Choroid plexus epithelial cell (primary cell): Measurements from ENCODE around the gene FSTL1.
A peak's percentile ranks its signal among the peaks of the same experiment; 100 is the strongest.

Experiments
- DNase-seq: peaks from one replicate; pipeline ENCODE4 v3.0.0-alpha.2; 2010; ENCODE audit warnings: low read depth
- H3K4me3 ChIP-seq: 2 replicates; pipeline ENCODE4 v1.5.1; 2011; ENCODE audit warnings: low read depth, mild to moderate bottlenecking, control low read depth, low read length, moderate library complexity
- TF ChIP-seq, protein P1 (sequence below): conservative IDR thresholded peaks from 2 replicates; pipeline ENCODE4 v1.5.1; 2011; ENCODE audit warnings: low read depth, mild to moderate bottlenecking, control low read depth, inconsistent platforms, low read length, moderate library complexity

The FSTL1 gene

DNA sequence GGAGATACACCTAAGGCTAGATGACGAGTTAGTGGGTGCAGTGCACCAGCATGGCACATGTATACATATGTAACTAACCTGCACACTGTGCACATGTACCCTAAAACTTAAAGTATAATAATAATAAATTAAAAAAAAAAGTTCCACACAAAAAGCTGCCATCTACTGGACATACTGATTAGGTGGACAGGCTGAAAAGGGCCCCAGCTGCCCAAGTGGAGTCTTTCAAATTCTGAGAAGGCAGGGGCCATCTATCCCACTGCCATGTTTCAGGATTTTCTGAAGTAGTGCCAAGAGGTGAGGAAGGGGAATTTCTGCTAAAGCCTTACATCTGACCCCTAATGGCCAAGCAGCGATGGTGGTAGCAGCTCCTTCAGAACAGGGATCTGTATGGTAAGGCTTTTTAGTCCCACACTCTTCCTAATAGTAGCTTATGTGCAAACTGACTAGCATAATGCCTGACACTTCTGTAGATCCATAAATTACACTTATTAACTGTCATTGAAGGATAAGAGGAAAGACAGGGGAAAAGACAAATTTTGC, 7.7 kb downstream of the FSTL1 start:
- peak; percentile 48 for DNase-seq
- H3K4me3 ChIP-seq = no peak overlapping the region
- TF ChIP-seq, protein P1, sequence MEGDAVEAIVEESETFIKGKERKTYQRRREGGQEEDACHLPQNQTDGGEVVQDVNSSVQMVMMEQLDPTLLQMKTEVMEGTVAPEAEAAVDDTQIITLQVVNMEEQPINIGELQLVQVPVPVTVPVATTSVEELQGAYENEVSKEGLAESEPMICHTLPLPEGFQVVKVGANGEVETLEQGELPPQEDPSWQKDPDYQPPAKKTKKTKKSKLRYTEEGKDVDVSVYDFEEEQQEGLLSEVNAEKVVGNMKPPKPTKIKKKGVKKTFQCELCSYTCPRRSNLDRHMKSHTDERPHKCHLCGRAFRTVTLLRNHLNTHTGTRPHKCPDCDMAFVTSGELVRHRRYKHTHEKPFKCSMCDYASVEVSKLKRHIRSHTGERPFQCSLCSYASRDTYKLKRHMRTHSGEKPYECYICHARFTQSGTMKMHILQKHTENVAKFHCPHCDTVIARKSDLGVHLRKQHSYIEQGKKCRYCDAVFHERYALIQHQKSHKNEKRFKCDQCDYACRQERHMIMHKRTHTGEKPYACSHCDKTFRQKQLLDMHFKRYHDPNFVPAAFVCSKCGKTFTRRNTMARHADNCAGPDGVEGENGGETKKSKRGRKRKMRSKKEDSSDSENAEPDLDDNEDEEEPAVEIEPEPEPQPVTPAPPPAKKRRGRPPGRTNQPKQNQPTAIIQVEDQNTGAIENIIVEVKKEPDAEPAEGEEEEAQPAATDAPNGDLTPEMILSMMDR = peak; percentile 63

DNA sequence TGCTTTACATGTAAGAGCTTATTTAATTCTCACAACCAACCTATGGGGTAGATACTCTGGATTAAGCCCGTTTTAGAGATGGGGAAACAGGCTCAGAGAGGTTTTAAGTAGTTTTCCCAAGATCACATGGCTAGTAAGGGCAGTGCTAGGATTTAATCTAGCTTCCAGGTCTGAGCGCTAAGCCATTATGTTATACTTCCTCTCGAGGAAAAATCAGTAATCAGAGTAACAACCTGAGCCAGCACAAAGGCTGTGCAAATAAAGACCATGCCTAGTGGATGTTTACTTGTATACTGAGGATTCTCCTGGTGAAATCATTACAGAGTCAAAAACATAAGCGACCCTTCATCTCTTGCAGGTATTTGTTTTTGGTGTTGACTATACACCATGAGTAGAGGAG, 9.0 kb downstream of the FSTL1 start:
- TF ChIP-seq, protein P1 = no peak
- H3K4me3 ChIP-seq = no peak overlapping the region
- DNase-seq = no peak

DNA sequence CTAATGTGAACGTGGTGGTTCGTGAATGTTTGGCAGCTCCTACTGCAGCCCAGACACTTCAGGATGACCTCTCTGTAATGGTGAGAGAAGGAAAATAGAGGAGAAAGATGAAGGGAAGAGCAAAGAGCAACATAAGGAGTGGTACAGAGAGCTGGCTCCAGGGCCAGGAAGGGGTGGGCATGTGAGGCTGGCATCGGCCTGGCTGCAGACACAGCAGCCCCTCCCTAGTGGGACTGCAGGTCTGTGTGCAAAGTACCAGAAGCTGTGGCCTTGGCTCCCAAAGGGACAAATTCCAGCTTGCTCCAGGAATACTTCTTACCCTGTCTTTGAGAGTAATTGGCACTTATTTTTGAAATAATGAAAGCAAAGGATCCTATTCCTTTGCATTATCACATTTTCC, 10.0 kb downstream of the FSTL1 start:
- no peak overlapping the region for H3K4me3 ChIP-seq
- TF ChIP-seq, protein P1 = no peak
- DNase-seq = no peak

DNA sequence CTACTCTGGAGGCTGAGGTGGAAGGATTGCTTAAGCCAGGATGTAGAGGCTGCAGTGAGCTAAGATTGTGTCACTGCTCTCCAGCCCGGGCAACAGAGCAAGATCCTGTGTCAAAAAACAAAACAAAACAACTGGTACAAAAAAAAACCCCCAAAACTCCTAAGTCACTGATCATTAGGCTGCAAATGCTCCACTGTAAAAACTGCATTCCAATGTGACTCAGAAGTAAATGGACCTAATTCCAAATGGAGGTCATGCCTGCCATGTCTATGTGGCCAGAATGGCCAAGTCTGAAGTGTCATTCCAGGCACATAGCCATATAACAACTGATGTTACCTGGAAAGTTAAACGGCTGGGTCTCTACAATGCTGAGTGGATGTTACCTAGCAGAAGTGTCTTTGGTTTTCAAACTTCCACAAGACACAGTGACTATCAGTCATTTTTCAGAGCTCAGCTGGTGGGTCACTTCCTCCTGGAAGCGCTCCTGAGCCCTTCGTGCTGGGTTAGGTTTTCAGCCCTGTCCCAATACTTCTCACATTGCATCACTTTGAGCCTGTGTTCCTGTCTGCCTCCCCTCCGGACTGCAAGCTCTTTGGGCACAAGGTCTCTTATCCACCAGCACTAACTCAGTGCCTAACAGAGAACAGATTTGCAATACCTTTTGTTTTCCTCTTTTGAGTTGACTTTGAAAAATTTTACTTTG, 10.6 kb downstream of the FSTL1 start:
- TF ChIP-seq, protein P1 = no peak
- H3K4me3 ChIP-seq = no peak overlapping the region
- no peak for DNase-seq

DNA sequence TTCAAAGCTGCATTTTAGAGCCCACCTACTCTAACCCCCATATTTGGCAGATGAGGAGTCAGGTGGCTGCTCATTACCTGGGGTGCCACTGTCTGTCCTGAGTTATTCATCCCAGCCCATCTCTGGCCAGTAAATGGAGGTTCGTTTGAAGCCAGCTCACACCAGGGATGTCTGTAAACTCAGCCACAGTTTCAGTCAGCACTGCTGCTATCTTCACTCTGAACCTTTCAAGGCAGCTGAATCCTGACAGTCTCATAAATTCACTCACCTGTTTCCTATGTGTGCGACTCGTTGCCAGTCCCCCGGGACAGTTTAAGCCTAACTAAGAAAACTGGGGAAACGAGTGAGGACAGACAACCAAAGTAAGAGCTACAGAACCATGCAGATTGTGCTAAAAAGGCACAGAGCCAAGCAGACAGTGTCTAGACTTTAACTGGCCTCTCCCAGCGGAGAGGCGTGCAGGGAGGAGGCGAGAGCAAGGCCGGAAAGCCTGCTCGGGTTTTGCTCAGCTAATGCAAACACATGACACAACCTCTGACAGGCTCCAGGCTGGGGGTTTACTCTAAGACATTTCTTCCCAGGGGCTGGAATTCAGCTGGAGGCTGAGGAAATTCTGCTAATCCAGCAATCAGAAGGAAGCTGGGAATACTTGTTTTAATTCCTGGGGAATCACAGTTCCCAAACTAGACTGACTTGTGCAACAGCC, 12.0 kb downstream of the FSTL1 start:
- DNase-seq = peak; percentile 91
- TF ChIP-seq, protein P1 = no peak
- H3K4me3 ChIP-seq = no peak overlapping the region

DNA sequence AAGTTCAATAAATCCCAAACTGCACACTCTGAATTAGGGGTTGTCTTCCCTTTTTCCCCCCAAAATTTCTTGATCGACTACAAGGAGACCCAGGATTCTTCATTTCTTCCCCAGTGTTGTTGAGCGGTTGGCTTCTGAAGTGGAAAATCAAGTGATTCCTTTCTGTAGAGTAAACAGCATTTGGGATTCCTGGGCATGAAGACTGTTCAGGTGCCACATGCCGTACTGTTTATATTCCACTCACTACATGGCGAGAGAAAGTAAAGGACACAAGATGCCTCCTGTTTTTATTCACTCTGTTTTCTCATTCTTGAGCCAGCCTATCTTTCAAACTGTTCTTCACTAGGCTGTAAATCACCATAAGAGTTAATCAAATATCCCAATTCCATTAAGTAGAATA, 12.6 kb downstream of the FSTL1 start:
- no peak overlapping the region for H3K4me3 ChIP-seq
- TF ChIP-seq, protein P1 = no peak
- no peak for DNase-seq
